MM.1S (cell line): Measurements from ENCODE around the gene ENHO.

Experiments used
- EZH2 ChIP-seq: fragments of 300-600 bp; sonication (generic); optimal IDR thresholded peaks from 2 replicates; pipeline ENCODE3; 2017; ENCODE audit warnings: low read depth, mild to moderate bottlenecking, antibody characterized with exemption, low read length, mixed read lengths
- EZH2phosphoT487 ChIP-seq: fragments of 300-600 bp; sonication (generic); IDR thresholded peaks from 2 replicates; pipeline ENCODE4 v1.6.1; 2018; ENCODE audit warnings: antibody characterized with exemption, low read length
- TF ChIP-seq, protein P1 (sequence below): fragments of 300-600 bp; sonication (generic); IDR thresholded peaks from 2 replicates; pipeline ENCODE4 v1.5.1; 2016; ENCODE audit warnings: antibody characterized with exemption, low read length, mixed read lengths

- TF ChIP-seq, protein P1, sequence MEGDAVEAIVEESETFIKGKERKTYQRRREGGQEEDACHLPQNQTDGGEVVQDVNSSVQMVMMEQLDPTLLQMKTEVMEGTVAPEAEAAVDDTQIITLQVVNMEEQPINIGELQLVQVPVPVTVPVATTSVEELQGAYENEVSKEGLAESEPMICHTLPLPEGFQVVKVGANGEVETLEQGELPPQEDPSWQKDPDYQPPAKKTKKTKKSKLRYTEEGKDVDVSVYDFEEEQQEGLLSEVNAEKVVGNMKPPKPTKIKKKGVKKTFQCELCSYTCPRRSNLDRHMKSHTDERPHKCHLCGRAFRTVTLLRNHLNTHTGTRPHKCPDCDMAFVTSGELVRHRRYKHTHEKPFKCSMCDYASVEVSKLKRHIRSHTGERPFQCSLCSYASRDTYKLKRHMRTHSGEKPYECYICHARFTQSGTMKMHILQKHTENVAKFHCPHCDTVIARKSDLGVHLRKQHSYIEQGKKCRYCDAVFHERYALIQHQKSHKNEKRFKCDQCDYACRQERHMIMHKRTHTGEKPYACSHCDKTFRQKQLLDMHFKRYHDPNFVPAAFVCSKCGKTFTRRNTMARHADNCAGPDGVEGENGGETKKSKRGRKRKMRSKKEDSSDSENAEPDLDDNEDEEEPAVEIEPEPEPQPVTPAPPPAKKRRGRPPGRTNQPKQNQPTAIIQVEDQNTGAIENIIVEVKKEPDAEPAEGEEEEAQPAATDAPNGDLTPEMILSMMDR, result no peak
- TF ChIP-seq EZH2 (no peak), EZH2phosphoT487 (no peak)
These were observed 35.6 kb upstream of the ENHO start for GRCh38 chr9:34558364-34558763.
